IMR-90 (cell line): Measurements from ENCODE around the gene KLRF1.

Source experiments
- CEBPB ChIP-seq: IDR thresholded peaks from 2 replicates; pipeline ENCODE4 v1.6.1; 2012; ENCODE audit warnings: low read depth, low read length, improper control_type of control experiment
- MAFK ChIP-seq: IDR thresholded peaks from 2 replicates; pipeline ENCODE4 v1.6.1; 2012; ENCODE audit warnings: low read depth, low read length, improper control_type of control experiment
- MAZ ChIP-seq: IDR thresholded peaks from 2 replicates; pipeline ENCODE4 v1.6.1; 2012; ENCODE audit warnings: low read depth, mild to moderate bottlenecking, low read length, improper control_type of control experiment, moderate library complexity, borderline replicate concordance
- MXI1 ChIP-seq: IDR thresholded peaks from 2 replicates; pipeline ENCODE4 v1.6.1; 2012; ENCODE audit warnings: low read depth, mild to moderate bottlenecking, low read length, moderate library complexity, borderline replicate concordance
- POLR2A ChIP-seq: IDR thresholded peaks from 2 replicates; pipeline ENCODE4 v1.6.1; 2012; ENCODE audit warnings: mild to moderate bottlenecking, low read depth, low read length
- RAD21 ChIP-seq: IDR thresholded peaks from 2 replicates; pipeline ENCODE4 v1.6.1; 2012; ENCODE audit warnings: low read length, improper control_type of control experiment
- TF ChIP-seq, protein P1 (sequence below): conservative IDR thresholded peaks from 2 replicates; pipeline ENCODE4 v1.5.1; 2012; ENCODE audit warnings: mild to moderate bottlenecking, low read depth, low read length, improper control_type of control experiment

DNA sequence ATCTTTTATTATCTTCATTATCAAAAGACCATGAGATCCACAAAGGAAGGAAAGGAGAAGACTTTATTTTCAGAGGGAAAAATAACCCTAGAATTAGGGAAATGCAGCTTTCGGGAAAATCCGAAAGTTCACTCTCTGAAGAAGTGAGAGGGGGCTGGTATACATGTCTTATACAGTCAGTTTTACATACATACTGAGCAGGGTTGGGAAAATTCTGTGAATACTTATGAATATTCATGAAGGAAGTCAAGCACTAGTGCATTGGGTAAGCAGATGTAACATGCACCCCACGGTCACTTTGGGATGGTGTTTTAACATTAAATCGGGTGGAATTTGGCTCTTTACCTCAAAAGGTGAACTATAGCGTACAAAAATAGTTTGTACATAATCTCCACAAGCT is 15.7 kb upstream of the KLRF1 start:
- TF ChIP-seq, protein P1, sequence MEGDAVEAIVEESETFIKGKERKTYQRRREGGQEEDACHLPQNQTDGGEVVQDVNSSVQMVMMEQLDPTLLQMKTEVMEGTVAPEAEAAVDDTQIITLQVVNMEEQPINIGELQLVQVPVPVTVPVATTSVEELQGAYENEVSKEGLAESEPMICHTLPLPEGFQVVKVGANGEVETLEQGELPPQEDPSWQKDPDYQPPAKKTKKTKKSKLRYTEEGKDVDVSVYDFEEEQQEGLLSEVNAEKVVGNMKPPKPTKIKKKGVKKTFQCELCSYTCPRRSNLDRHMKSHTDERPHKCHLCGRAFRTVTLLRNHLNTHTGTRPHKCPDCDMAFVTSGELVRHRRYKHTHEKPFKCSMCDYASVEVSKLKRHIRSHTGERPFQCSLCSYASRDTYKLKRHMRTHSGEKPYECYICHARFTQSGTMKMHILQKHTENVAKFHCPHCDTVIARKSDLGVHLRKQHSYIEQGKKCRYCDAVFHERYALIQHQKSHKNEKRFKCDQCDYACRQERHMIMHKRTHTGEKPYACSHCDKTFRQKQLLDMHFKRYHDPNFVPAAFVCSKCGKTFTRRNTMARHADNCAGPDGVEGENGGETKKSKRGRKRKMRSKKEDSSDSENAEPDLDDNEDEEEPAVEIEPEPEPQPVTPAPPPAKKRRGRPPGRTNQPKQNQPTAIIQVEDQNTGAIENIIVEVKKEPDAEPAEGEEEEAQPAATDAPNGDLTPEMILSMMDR = no peak
- TF ChIP-seq MXI1 = no peak
- no peak for TF ChIP-seq MAZ
- TF ChIP-seq CEBPB = no peak
- TF ChIP-seq RAD21 = no peak
- TF ChIP-seq POLR2A = no peak
- no peak for TF ChIP-seq MAFK
